ENCODE measurements around the gene RUNX1.
"Not testable (repeated sequence)": the region's sequence is repeated elsewhere in the genome, so short reads cannot be mapped to it uniquely, and the experiment has no call there.

The RUNX1 gene

GRCh38 chr21:34962136-34962535 lies 87.0 kb downstream of the RUNX1 start:
- peak overlapping the region; percentile 54 for H3K4me3 Mint-ChIP-seq

DNA sequence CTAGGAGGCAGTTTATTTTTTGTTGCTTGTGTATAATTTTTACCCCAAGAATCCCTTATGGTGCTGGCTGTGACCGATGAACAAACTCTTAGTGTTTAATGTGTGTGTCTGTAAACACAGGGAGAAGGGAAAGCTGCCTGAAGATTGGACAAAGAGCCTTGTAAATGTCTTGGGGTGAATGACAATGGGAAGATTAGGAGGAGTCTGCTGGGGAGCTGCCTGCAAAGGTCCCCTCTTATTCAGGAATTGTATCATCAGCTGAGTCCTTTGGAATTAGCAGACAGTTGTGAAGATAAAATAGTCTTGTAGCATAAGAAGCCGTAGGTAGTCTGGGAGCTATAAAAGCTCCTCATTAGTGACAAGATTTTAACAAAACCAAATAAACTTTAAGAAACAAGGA lies 88.4 kb downstream of the RUNX1 start:
- no peak overlapping the region for H3K4me3 Mint-ChIP-seq

More at GRCh38 chr21:34962136-34962535, 87.0 kb downstream of the RUNX1 start:
- peaks cover 47% of the 10 kb centered on the region for H3K4me1 Mint-ChIP-seq (ENCODE audit: low read depth)
- H3K36me3 Mint-ChIP-seq (ENCODE audit: low read depth): peaks cover 45% of the 10 kb centered on the region
- no peaks in the 10 kb centered on the region for H3K27me3 Mint-ChIP-seq (ENCODE audit: low read depth)
- peak overlapping the region; percentile 77 for H3K27ac Mint-ChIP-seq
- no peaks in the 10 kb centered on the region for H3K9me3 Mint-ChIP-seq

DNA sequence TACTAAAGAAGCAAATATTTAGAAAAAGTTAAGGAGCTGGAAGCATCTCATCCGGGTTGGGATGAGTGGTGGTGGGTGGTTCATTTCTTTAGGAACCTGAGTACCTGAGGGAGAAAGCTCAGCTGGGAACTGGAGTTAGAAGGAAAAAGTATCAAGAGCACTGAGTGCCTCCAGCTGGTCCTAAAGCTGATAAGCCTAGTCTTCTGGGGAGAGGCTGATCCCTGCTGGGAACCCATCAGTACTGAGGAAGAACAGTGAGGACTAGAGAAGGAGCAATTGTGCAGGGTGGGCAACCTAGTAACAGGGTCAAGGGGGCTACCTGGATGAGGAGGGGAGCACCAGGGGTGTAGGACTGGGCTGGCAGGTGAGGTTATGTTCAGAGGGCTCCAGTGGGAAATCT lies 89.5 kb downstream of the RUNX1 start:
- Mint-ChIP-seq H3K4me1 (ENCODE audit: low read depth) (peaks cover 45% of the 10 kb centered on the region), H3K36me3 (ENCODE audit: low read depth) (peaks cover 50% of the 10 kb centered on the region), H3K4me3 (no peak overlapping the region), H3K27me3 (ENCODE audit: low read depth) (no peaks in the 10 kb centered on the region), H3K9me3 (no peaks in the 10 kb centered on the region), H3K27ac (no peak overlapping the region)

More for the DNA sequence above, 88.4 kb downstream of the RUNX1 start:
- Mint-ChIP-seq H3K36me3 (ENCODE audit: low read depth) (peaks cover 51% of the 10 kb centered on the region), H3K9me3 (no peaks in the 10 kb centered on the region), H3K27ac (no peak overlapping the region), H3K4me1 (ENCODE audit: low read depth) (peaks cover 48% of the 10 kb centered on the region), H3K27me3 (ENCODE audit: low read depth) (no peaks in the 10 kb centered on the region)

- Mint-ChIP-seq H3K27ac (no peak overlapping the region), H3K36me3 (ENCODE audit: low read depth) (peaks cover 45% of the 10 kb centered on the region)
Measured at GRCh38 chr21:34958040-34958439, 91.1 kb downstream of the RUNX1 start.

DNA sequence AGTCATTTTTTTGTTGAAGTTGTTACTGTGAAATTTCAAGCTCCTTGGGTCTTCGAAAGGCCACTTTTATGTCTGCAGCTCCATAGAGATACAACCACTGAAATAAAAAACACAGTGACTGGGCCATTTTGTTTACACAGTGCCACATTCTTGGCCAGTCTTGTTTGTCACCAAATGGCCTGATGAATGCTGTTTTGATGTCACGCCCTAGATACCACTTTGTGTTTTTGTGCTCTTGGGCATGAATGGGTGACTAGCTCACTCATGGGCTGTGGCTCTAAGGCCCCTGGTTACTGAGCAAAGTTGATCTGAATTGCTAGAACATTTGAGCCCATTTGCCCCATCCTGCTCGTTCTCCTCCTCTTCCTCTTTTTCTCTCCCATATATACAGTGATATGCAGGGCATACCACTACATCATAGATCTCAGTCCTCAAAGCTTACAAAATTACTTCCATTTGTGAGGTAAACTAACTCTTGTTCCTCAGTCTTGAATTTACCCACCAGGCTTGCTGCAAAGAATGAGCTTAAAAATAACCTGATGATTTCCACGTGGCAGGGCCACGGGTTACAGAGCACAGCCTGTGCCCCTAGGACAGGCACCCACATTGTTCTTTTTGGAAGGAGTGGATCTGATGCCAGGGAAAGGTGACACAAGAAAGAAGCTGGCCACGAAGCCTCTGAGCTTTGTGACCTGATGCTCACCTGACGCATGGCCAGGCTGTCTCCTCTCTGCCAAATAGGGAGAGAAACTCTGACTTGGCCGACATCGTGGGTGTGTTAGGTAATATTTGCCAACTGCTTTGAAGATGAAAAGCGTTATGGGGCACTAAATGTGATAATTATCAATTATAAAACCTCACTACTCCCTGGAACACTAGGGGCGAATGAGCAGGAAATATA lies 92.4 kb downstream of the RUNX1 start:
- Mint-ChIP-seq H3K27me3 (ENCODE audit: low read depth) (no peaks in the 10 kb centered on the region), H3K9me3 (no peaks in the 10 kb centered on the region), H3K27ac (peak overlapping the region; percentile 4), H3K4me3 (no peak overlapping the region), H3K36me3 (ENCODE audit: low read depth) (peaks cover 44% of the 10 kb centered on the region), H3K4me1 (ENCODE audit: low read depth) (peaks cover 36% of the 10 kb centered on the region)

More at GRCh38 chr21:34958040-34958439, 91.1 kb downstream of the RUNX1 start:
- Mint-ChIP-seq H3K27me3 (ENCODE audit: low read depth) (no peaks in the 10 kb centered on the region), H3K4me1 (ENCODE audit: low read depth) (peaks cover 46% of the 10 kb centered on the region), H3K4me3 (no peak overlapping the region), H3K9me3 (no peaks in the 10 kb centered on the region)

DNA sequence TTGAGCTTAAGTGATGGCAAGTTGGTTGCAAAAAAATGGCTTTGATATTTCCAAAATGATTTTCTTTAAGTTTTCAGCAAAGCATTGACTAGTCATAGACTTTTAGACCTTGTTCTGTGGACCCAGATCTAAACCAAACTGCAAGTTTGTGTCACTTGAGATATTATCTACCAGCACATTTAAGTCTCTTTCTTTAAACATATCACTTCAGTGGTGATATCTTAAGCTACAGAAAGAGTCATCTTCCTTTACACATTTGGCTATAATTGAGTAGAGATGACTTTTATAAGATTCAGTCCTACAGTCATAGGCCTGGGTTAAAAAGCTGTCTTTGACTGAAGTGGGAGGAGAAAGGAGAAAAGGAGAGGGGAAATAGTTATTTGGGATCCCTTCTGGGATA lies 95.2 kb downstream of the RUNX1 start:
- Mint-ChIP-seq H3K27ac (no peak overlapping the region), H3K9me3 (no peaks in the 10 kb centered on the region), H3K36me3 (ENCODE audit: low read depth) (peaks cover 33% of the 10 kb centered on the region), H3K4me3 (no peak overlapping the region), H3K4me1 (ENCODE audit: low read depth) (peaks cover 30% of the 10 kb centered on the region), H3K27me3 (ENCODE audit: low read depth) (no peaks in the 10 kb centered on the region)

DNA sequence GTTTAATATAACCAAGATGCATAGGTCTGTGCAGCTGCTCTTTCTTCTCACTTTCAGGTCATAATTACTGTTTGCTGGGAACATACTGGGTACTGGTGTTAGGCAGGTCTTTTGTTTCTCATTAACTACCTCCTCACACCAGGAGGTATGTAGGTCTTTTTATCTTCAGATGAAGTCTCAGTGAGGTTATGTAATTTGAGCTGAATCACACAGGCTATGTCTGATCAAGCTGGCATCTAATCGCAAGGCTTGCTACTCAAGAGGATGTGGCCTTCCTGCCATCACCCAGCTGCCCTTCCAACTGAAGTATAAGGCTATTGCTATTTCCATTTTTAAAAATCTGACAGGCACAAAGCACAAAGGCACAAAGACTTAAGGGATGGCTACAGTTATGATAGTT lies 96.4 kb downstream of the RUNX1 start:
- H3K27me3 Mint-ChIP-seq (ENCODE audit: low read depth): no peaks in the 10 kb centered on the region
- no peak overlapping the region for H3K4me3 Mint-ChIP-seq
- H3K36me3 Mint-ChIP-seq (ENCODE audit: low read depth): peaks cover 27% of the 10 kb centered on the region
- no peak overlapping the region for H3K27ac Mint-ChIP-seq
- H3K4me1 Mint-ChIP-seq (ENCODE audit: low read depth): peaks cover 31% of the 10 kb centered on the region
- no peaks in the 10 kb centered on the region for H3K9me3 Mint-ChIP-seq

GRCh38 chr21:34951868-34952267 lies 97.2 kb downstream of the RUNX1 start:
- H3K27me3 Mint-ChIP-seq (ENCODE audit: low read depth); H3K27ac Mint-ChIP-seq; H3K9me3 Mint-ChIP-seq; H3K4me3 Mint-ChIP-seq: not testable (repeated sequence)
- Mint-ChIP-seq H3K4me1 (ENCODE audit: low read depth) (peaks cover 30% of the 10 kb centered on the region), H3K36me3 (ENCODE audit: low read depth) (peaks cover 25% of the 10 kb centered on the region)

DNA sequence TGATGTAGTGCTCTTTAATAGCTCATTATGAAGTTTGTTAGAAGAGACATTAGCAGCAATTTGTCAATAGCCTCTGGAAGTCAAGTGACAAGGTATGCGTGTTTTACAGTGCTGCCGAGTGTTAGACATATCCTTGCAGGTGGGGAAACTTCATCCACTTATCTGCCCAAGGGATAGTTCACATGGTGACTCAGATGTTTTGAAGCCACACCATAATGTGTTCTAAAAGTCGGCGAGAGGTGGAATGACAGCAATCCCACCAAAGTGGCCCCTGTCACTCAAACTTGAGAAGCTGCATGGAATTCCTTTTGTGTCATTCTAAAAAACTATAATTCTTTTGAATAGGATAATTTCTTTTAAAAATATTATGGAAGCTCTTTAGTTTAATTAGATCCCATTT lies 98.1 kb downstream of the RUNX1 start:
- peaks cover 35% of the 10 kb centered on the region for H3K4me1 Mint-ChIP-seq (ENCODE audit: low read depth)

GRCh38 chr21:34949499-34949898 lies 99.6 kb downstream of the RUNX1 start:
- Mint-ChIP-seq H3K27ac (no peak overlapping the region), H3K36me3 (ENCODE audit: low read depth) (peaks cover 23% of the 10 kb centered on the region), H3K4me3 (no peak overlapping the region), H3K27me3 (ENCODE audit: low read depth) (no peaks in the 10 kb centered on the region), H3K9me3 (no peaks in the 10 kb centered on the region), H3K4me1 (ENCODE audit: low read depth) (peaks cover 42% of the 10 kb centered on the region)

More for the DNA sequence above, 98.1 kb downstream of the RUNX1 start:
- Mint-ChIP-seq H3K4me3 (no peak overlapping the region), H3K27me3 (ENCODE audit: low read depth) (no peaks in the 10 kb centered on the region), H3K27ac (no peak overlapping the region), H3K9me3 (no peaks in the 10 kb centered on the region), H3K36me3 (ENCODE audit: low read depth) (peaks cover 24% of the 10 kb centered on the region)

DNA sequence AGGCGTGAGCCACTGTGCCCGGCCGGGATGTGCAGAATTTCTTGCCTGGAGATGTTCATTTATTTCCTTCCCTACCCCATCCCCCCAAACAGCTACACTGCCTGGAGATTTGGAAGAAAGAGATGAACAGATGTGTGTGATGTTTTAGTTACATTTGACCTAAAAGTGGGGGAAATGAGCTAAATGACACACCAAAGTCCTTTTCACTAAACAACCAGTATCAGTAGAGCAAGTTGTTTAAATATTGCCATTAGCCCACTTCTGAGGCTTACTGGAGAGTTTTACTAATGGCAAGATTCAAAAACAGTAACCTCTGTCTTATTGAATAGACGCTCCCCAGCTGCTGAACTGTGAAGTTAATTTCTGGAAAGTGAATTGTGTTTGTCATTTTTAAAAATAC lies 100.1 kb downstream of the RUNX1 start:
- Mint-ChIP-seq H3K4me3 (no peak overlapping the region), H3K9me3 (no peaks in the 10 kb centered on the region), H3K27ac (no peak overlapping the region), H3K27me3 (ENCODE audit: low read depth) (no peaks in the 10 kb centered on the region), H3K4me1 (ENCODE audit: low read depth) (peaks cover 44% of the 10 kb centered on the region), H3K36me3 (ENCODE audit: low read depth) (peaks cover 21% of the 10 kb centered on the region)

DNA sequence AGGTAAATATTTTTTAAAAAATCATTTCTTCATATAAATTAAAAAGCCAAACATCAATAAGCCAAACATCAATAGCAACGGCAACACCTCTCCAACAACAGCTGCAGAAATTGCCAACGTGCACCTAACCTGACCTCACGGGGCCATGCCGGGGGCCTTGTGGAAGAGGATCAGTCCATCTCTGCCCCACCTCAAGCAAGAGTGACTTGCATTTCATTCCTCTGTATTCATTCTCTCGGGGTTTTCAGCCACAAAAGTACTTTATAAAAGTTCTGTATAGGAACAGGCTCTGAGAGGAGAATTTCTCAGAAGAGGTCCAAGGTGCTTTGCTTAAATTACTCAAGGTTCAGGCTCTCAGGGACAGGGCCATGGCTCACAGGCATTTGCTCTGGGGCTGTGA lies 100.9 kb downstream of the RUNX1 start:
- no peaks in the 10 kb centered on the region for H3K9me3 Mint-ChIP-seq
- H3K27ac Mint-ChIP-seq: no peak overlapping the region
- peaks cover 45% of the 10 kb centered on the region for H3K4me1 Mint-ChIP-seq (ENCODE audit: low read depth)
- H3K27me3 Mint-ChIP-seq (ENCODE audit: low read depth): no peaks in the 10 kb centered on the region
- peaks cover 20% of the 10 kb centered on the region for H3K36me3 Mint-ChIP-seq (ENCODE audit: low read depth)
- no peak overlapping the region for H3K4me3 Mint-ChIP-seq

- Mint-ChIP-seq H3K36me3 (ENCODE audit: low read depth) (peaks cover 19% of the 10 kb centered on the region), H3K4me1 (ENCODE audit: low read depth) (peaks cover 48% of the 10 kb centered on the region), H3K9me3 (no peaks in the 10 kb centered on the region), H3K27me3 (ENCODE audit: low read depth) (no peaks in the 10 kb centered on the region), H3K4me3 (no peak overlapping the region), H3K27ac (no peak overlapping the region)
Measured at GRCh38 chr21:34946916-34947534, 102.1 kb downstream of the RUNX1 start.

DNA sequence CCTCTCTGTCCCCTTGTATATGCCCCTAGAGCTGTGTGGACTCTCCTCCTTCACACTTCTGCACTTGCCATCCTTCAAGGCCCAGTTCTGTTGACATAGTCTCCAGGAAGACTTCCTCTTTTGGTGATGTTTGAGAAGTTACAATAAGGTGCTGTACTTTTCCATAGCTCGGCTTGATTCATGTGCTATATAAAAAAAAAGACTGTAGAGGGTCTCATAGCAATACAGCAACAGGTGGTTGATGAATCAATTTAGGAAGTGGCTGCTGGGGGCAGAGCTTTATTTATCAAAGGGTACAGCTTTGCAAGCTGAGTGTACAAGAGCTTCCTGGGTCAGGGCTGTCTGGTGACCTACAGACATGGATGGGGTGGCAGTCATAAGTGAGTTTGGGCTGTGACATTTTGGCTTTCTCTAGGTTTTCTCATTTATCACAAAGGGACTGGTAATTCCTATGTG lies 102.7 kb downstream of the RUNX1 start:
- H3K4me1 Mint-ChIP-seq (ENCODE audit: low read depth): peaks cover 52% of the 10 kb centered on the region
- H3K4me3 Mint-ChIP-seq: peak overlapping the region; percentile 25
- no peaks in the 10 kb centered on the region for H3K9me3 Mint-ChIP-seq
- no peaks in the 10 kb centered on the region for H3K27me3 Mint-ChIP-seq (ENCODE audit: low read depth)
- H3K27ac Mint-ChIP-seq: peak overlapping the region; percentile 54
- peaks cover 14% of the 10 kb centered on the region for H3K36me3 Mint-ChIP-seq (ENCODE audit: low read depth)

DNA sequence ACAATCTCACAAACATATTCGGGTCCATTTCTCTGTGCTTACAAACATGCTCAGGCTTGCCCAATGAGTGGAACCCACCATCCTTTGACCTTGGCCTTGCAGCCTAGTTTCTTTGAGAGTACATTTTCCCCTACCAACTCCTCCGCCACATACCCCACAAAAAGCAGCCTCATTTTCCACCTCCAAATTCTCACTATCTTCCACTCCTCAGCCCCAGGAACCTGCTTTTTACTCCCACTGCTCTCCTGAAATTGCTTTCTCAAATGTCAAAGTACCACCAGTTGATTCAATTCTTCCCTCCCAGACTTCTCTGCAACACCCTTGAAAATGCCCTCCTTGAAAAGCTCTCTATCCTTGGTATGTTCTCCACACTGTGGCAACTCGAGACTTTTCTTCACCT lies 103.8 kb downstream of the RUNX1 start:
- Mint-ChIP-seq H3K4me1 (ENCODE audit: low read depth) (peaks cover 61% of the 10 kb centered on the region), H3K36me3 (ENCODE audit: low read depth) (peaks cover 18% of the 10 kb centered on the region), H3K27ac (peak overlapping the region; percentile 54), H3K27me3 (ENCODE audit: low read depth) (no peaks in the 10 kb centered on the region), H3K4me3 (no peak overlapping the region), H3K9me3 (no peaks in the 10 kb centered on the region)

All from T-helper 1 cell treated with Interleukin-12 subunit alpha and Interleukin-12 subunit beta and Interleukin-4 antibody, amounts not matched to agents 30 μg/mL and 1 μg/mL, for 36 hours (primary cell).